Adrenal gland (tissue), 12 donors: Measurements from ENCODE around the gene KATNAL2. TPM values are rescaled to one million over a fixed set of nuclear protein-coding genes. Genes with fewer than 3 reads are reported as not detected.

ENCODE experiments used
- DNase-seq, 7 donors: peaks; one replicate each; pipeline ENCODE4 v3.0.0-alpha.2; 2019 to 2020
- H3K27ac ChIP-seq, 5 donors: fragments of 200-600 bp; sonication (generic) in 4 of 5; 1 replicate in 3 of 5; 2 replicates in 2 of 5; pipeline versions ENCODE4 v1.5.1 to v1.8.0; 2016 to 2020; ENCODE audit warnings: mild to moderate bottlenecking in 1 of 5
- H3K27me3 ChIP-seq: fragments of 200-600 bp; 2 replicates; pipeline ENCODE4 v1.8.0; 2021
- H3K36me3 ChIP-seq, 2 donors: fragments of 200-600 bp; replicated peaks in 1 of 2; 1 replicate in 1 of 2; 2 replicates in 1 of 2; pipeline versions ENCODE4 v1.5.1 to v1.8.0; 2018 to 2022
- H3K4me1 ChIP-seq, 2 donors: fragments of 200-600 bp; replicated peaks in 1 of 2; 1 replicate in 1 of 2; 2 replicates in 1 of 2; pipeline versions ENCODE4 v1.5.1 to v1.8.0; 2018 to 2021
- H3K4me3 ChIP-seq, 4 donors: fragments of 200-600 bp; sonication (generic) in 3 of 4; one replicate each; pipeline ENCODE4 v1.5.1; 2016 to 2018
- H3K9me3 ChIP-seq, 3 donors: fragments of 200-600 bp; sonication (generic) in 1 of 3; replicated peaks in 1 of 3; 1 replicate in 2 of 3; 2 replicates in 1 of 3; pipeline versions ENCODE4 v1.5.1 to v1.8.0; 2016 to 2021
- CTCF ChIP-seq, 6 experiments: fragments of 450-650 bp in 4 of 6; fragments of 200-600 bp in 2 of 6; sonication (generic) in 1 of 6; IDR thresholded peaks; 1 replicate in 5 of 6; 2 replicates in 1 of 6; pipeline versions ENCODE4 v1.5.1 to v1.8.0; 2016 to 2021; ENCODE audit warnings: antibody characterized with exemption in 6 of 6, mild to moderate bottlenecking in 2 of 6, moderate library complexity in 1 of 6
- POLR2A ChIP-seq, 2 donors: fragments of 450-650 bp; IDR thresholded peaks; one replicate each; pipeline ENCODE4 v1.6.1; 2017; ENCODE audit warnings: antibody characterized with exemption in 2 of 2, mild to moderate bottlenecking in 2 of 2, moderate library complexity in 1 of 2
- WGBS, 4 donors: extraction: QIAGEN DNeasy Blood & Tissue Kit in 2 of 4; methylation state at CpG; one replicate each; pipeline versions ENCODE4 v1.1.5 to v1.1.7; 2013 to 2017; 5-methylcytosine and 5-hydroxymethylcytosine counted together
- intact Hi-C, 2 donors: fragments of 100-400 bp; cut with DNase I; formaldehyde crosslinking; loops; one replicate each; pipeline versions ENCODE4 v1.14.1 to v1.15.0; 2022 to 2023
- polyA plus RNA-seq, 3 donors: library from polyadenylated mRNA; stranded (reverse); fragments of 200-250 nt in 2 of 3; fragments of 350-450 nt in 1 of 3; fragmentation: Illumina TruSeq in 1 of 3; extraction: RNeasy Lipid Tissue Mini Kit (QIAGEN cat#74804) in 1 of 3; gene quantifications; one replicate each; pipeline ENCODE4 v1.2.3, GENCODE V29; 2013 to 2014
- total RNA-seq, 9 donors: library from RNA; depleted of rRNA in 4 of 9; stranded (reverse); fragments of >200 nt in 4 of 9; fragments of 120-200 nt in 1 of 9; fragmentation: NEBNext Ultra II Directional in 1 of 9; extraction: Animal tissue kit (Norgen Biotek cat#: 25700) in 1 of 9; gene quantifications; one replicate each; pipeline versions ENCODE4 v1.1.0 to v1.2.4, GENCODE V29; 2013 to 2023
- donor health status: healthy with polysubstance abuse.
- donor health status: Bipolar disorder and iron deficiency.
- donor health status: DM: yes; HTN: yes; CAD: no.
- donor health status: DM: no; HTN: no; CAD: no.
- donor health status: DM: no; HTN: no; CAD: no.
- donor health status: DM: yes; HTN: yes; CAD: no.

KATNAL2 gene
- total and polyA plus RNA-seq, 12 donors, result 0.48 to 11.6 (median 4.0) TPM

GRCh38 chr18:47050468-47050867, 133.1 kb downstream of the KATNAL2 start:
- TF ChIP-seq CTCF (IDR thresholded peaks at IDR 0.05) (peak; percentile 49 to 69 (median 66)), POLR2A (IDR thresholded peaks at IDR 0.05) (no peak)
- H3K27ac ChIP-seq, result no peak overlapping the region
- 28 to 34% (median 33%) methylated on average over 7 of the region's 7 CpGs for WGBS, 4 donors
- no peaks in the 10 kb centered on the region for H3K9me3 ChIP-seq
- intact Hi-C loops, result loop anchor here in 1 of 2 donors (5.0 kb wide), 2 partner anchors 152 to 697 kb away; no protein-coding TSS in a partner anchor
- H3K4me3 ChIP-seq, result no peak overlapping the region
- no peaks in the 10 kb centered on the region for H3K4me1 ChIP-seq
- no peaks in the 10 kb centered on the region for H3K27me3 ChIP-seq
- no peaks in the 10 kb centered on the region for H3K36me3 ChIP-seq
- DNase-seq, result peak in 4 of 7 donors; percentile 16 to 47 (median 34)

GRCh38 chr18:47054369-47054768, 137.0 kb downstream of the KATNAL2 start:
- no peaks in the 10 kb centered on the region for H3K36me3 ChIP-seq
- 80 to 87% (median 85%) methylated on average over 5 of the region's 5 CpGs for WGBS, 4 donors
- no peak for TF ChIP-seq POLR2A (IDR thresholded peaks at IDR 0.05)
- TF ChIP-seq CTCF (IDR thresholded peaks at IDR 0.05), result no peak
- no peaks in the 10 kb centered on the region for H3K9me3 ChIP-seq
- no peak for DNase-seq
- intact Hi-C loops, result loop anchor here in 1 of 2 donors (5.0 kb wide), 2 partner anchors 148 to 693 kb away; no protein-coding TSS in a partner anchor
- H3K4me3 ChIP-seq, result no peak overlapping the region
- H3K27ac ChIP-seq, result no peak overlapping the region
- no peaks in the 10 kb centered on the region for H3K27me3 ChIP-seq
- H3K4me1 ChIP-seq, result no peaks in the 10 kb centered on the region

- DNase-seq, result no peak
- 60 to 79% (median 67%) methylated on average over 2 of the region's 2 CpGs for WGBS, 4 donors
- Histone ChIP-seq H3K9me3 (no peaks in the 10 kb centered on the region), H3K27ac (no peak overlapping the region), H3K4me3 (no peak overlapping the region), H3K4me1 (no peaks in the 10 kb centered on the region), H3K36me3 (no peaks in the 10 kb centered on the region), H3K27me3 (no peaks in the 10 kb centered on the region)
- intact Hi-C loops, result no loop called here
- no peak for TF ChIP-seq CTCF (IDR thresholded peaks at IDR 0.05)
- TF ChIP-seq POLR2A (IDR thresholded peaks at IDR 0.05), result no peak
These were observed 145.1 kb downstream of the KATNAL2 start for GRCh38 chr18:47062471-47062870.

GRCh38 chr18:47063096-47063495, 145.7 kb downstream of the KATNAL2 start:
- Histone ChIP-seq H3K9me3 (no peaks in the 10 kb centered on the region), H3K27me3 (no peaks in the 10 kb centered on the region), H3K27ac (no peak overlapping the region), H3K36me3 (no peaks in the 10 kb centered on the region), H3K4me1 (no peaks in the 10 kb centered on the region), H3K4me3 (no peak overlapping the region)
- DNase-seq, result no peak
- TF ChIP-seq POLR2A (IDR thresholded peaks at IDR 0.05), result no peak
- TF ChIP-seq CTCF (IDR thresholded peaks at IDR 0.05), result no peak
- 88 to 94% (median 92%) methylated on average over 8 of the region's 8 CpGs for WGBS, 4 donors
- intact Hi-C loops, result no loop called here
